HG03280 (cell line): ENCODE results near the gene ZNF710.
"Not testable (repeated sequence)": the region's sequence is repeated elsewhere in the genome, so short reads cannot be mapped to it uniquely, and the experiment has no call there.

Experiments used
- ATAC-seq: cut with Tn5 transposase; IDR thresholded peaks from one replicate; pipeline ENCODE4 v1.9.1; 2021; ENCODE audit warnings: mild to moderate bottlenecking, moderate library complexity; ENCODE audit not compliant: unreplicated experiment

The ZNF710 gene

GRCh38 chr15:90058308-90058707, 57.2 kb downstream of the ZNF710 start:
- ATAC-seq, result peak; percentile 40

GRCh38 chr15:90058775-90059174, 57.7 kb downstream of the ZNF710 start:
- ATAC-seq, result no peak

GRCh38 chr15:90059208-90059985, 58.3 kb downstream of the ZNF710 start:
- peak; percentile 84 for ATAC-seq

GRCh38 chr15:90060797-90061196, 59.7 kb downstream of the ZNF710 start:
- ATAC-seq, result no peak

- ATAC-seq, result no peak
These were observed 60.9 kb downstream of the ZNF710 start for GRCh38 chr15:90062023-90062442.

- ATAC-seq, result no peak
These were observed 61.4 kb downstream of the ZNF710 start for GRCh38 chr15:90062462-90062932.

- no peak for ATAC-seq
These were observed 62.0 kb downstream of the ZNF710 start for GRCh38 chr15:90062973-90063769.

- ATAC-seq, result no peak
These were observed 62.7 kb downstream of the ZNF710 start for GRCh38 chr15:90063770-90064247.

- no peak for ATAC-seq
These were observed 64.0 kb downstream of the ZNF710 start for GRCh38 chr15:90064911-90065681.

- no peak for ATAC-seq
These were observed 64.5 kb downstream of the ZNF710 start for GRCh38 chr15:90065682-90066049.

GRCh38 chr15:90067181-90067952, 66.2 kb downstream of the ZNF710 start:
- ATAC-seq, result no peak

GRCh38 chr15:90067953-90068606, 67.0 kb downstream of the ZNF710 start:
- ATAC-seq, result no peak

- ATAC-seq, result not testable (repeated sequence)
These were observed 69.5 kb downstream of the ZNF710 start for GRCh38 chr15:90070623-90071022.

GRCh38 chr15:90071220-90071807, 70.2 kb downstream of the ZNF710 start:
- ATAC-seq, result peak; percentile 67

- ATAC-seq, result no peak
These were observed 72.0 kb downstream of the ZNF710 start for GRCh38 chr15:90072978-90073640.

- no peak for ATAC-seq
These were observed 72.9 kb downstream of the ZNF710 start for GRCh38 chr15:90074023-90074422.

- no peak for ATAC-seq
These were observed 73.8 kb downstream of the ZNF710 start for GRCh38 chr15:90074916-90075315.

GRCh38 chr15:90075420-90076289, 74.5 kb downstream of the ZNF710 start:
- no peak for ATAC-seq
